NCI-H524 (cell line): ENCODE results near the gene PFKM.

ENCODE experiments used
- DNase-seq, 2 experiments: peaks; one replicate each; lab custom pipeline; 2025; lab: John Stamatoyannopoulos, UW

PFKM gene

GRCh38 chr12:48187916-48188695, 68.9 kb downstream of the PFKM start:
- DNase-seq = no peak

- peak; percentile 59 to 74 for DNase-seq
Observed at GRCh38 chr12:48189331-48190125, 70.4 kb downstream of the PFKM start.

GRCh38 chr12:48191096-48191495, 71.9 kb downstream of the PFKM start:
- DNase-seq = no peak

- no peak for DNase-seq
Observed at GRCh38 chr12:48192861-48193260, 73.7 kb downstream of the PFKM start.

GRCh38 chr12:48193623-48194022, 74.5 kb downstream of the PFKM start:
- DNase-seq = no peak

- no peak for DNase-seq
Observed at GRCh38 chr12:48194799-48195201, 75.6 kb downstream of the PFKM start.
